HG03575 (cell line): ENCODE measurements around the gene VPS41.

ENCODE experiments used
- ATAC-seq: cut with Tn5 transposase; IDR thresholded peaks from one replicate; pipeline ENCODE4 v1.9.1; 2021; ENCODE audit not compliant: unreplicated experiment, insufficient number of reproducible peaks, low FRiP score; ENCODE audit errors: extremely low read depth

VPS41 gene

DNA sequence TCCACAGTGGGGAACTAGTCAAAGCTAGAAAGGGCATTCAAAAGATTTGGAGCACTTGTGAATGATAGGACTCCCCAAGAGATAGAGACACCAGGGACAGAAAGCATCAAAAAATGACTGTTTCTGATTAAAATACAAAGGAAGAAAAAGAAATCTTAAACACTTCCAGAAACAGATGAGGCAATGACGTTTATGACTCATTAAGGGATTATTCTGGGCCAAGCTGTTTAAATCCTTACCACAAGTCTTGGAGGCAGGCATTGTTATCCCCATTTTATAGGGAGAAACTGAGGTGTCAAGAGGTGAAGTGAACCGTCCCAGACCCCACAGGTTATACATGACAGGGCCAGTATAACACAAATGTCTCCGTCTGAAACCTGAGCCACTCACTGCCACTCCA is 209.5 kb downstream of the VPS41 start:
- ATAC-seq: no peak

DNA sequence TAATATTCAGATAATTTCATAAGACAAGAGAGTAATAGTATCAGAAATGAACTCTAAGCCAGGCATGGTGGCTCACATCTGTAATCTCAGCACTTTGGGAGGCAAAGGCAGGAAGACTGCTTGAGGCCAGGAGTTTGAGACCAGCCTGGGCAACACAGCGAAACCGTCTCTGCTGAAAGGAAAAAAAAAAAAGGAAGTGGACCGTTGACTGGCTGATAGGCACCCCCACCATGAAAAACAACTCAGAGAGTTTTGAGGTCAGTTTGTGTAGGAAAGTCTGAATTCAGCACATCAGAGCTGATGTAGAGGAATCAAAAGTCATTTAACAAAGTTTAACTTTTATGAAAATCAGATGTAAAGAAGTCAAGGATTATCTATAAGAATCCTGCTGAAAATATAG is 214.7 kb downstream of the VPS41 start:
- no peak for ATAC-seq

DNA sequence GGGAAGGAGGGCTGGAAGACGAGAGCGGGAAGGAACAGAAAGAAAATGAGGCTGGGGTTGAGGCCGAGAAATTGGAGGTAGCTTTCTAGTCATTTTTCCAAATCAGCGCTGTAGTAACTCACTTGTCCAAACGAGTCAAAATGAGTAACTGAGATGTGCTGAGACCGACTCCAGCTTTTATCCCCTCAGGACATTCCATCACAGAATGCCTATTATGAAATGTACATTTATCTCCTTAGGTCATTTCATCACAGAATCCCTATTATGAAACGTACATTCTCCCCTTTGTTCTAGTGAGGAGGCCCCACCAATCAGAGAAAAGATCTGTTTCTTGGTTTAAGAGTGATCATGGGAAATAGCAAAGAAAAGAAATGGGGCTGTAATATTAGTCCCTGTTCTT is 222.1 kb downstream of the VPS41 start:
- no peak for ATAC-seq

DNA sequence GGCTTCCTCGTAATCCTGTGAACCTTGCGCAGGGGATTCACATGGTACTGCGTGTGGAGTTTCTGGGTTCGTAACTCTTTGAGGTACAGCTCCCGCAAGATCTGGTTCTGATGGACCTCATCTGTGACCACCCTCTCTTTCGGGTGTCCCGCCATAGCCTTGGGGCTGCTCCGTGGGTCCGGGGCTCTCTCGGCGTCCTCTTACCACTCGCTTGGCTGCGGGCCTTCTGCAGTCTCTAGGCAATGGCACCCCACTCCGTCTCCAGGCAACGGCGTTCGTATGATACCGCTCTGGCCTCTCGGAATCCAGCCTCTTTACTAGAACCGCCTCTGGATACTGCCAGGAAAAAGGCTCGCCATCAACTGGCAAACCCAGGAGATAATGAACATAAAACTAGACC is 223.1 kb downstream of the VPS41 start:
- ATAC-seq: no peak

DNA sequence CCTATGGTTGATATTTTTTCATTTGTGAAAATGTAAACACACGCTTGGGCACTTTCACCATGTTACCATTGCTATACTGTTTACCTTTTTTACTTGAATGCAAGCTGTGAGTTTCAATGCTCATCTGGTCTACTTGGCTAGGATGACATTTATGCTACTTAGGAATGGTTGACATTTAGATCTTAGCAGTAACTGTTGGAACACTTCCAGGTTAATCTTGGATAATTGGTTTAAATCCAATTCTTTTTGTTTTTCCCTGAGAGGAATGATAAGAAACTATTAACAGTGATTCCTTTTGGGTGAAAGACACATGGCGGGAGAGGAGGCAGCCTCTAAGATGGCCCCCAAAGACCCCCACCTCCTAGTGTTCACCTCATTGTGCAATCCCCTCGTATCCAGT is 226.4 kb downstream of the VPS41 start:
- ATAC-seq: no peak

DNA sequence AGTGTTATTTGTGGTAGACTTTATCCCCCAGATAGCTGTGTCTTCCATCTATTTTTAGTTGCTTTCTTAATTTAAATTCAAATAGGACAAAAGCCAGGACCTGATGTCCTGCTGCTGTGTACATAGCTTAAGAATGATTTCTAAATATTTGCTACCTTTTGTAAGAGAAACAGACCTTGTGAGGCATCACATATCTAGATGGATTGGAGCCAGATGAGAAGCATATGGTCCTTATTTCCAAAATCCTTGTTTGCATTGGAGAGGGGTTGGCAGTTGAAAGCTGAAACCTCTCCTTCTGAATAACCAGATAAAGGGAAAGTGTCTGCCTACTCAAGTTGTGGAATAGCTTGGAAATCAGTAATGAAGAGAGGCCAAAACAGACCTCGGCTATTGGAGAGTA is 227.1 kb downstream of the VPS41 start:
- no peak for ATAC-seq

DNA sequence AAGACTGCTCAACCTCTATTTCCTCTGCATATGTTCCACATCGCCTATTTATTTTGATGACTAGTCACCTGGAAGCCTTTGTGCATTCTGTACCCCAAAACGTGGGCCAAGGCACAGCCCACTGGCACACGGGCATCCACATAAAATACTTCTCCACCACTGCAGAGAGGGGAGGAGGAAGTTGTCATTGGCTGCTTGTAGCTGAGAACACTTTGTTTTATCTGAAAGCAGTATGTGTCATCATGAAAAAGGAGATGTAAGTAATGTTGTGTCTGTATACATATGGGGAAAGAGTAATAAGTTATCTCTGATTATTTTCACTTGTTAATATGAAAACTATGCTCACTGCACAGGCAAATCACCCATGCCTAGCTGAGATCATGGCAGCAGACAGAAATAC is 229.6 kb downstream of the VPS41 start:
- no peak for ATAC-seq

DNA sequence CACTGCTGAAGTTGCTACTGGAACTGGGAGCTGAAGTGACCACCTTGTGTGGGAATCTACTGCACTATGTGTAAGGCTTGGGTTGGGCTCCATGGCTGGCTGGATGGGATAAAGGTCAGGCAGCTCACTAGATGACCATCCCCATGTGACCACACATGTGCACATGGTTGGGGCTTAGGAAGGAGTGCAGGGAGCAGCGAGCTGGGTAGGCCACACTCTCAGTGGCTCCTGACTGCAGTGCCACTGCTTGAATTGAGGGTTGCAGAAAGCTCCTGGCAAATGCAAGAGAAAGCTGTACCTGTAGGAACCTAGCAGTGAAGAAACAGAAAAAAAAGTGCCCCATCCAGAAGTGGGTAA is 230.3 kb downstream of the VPS41 start:
- no peak for ATAC-seq

DNA sequence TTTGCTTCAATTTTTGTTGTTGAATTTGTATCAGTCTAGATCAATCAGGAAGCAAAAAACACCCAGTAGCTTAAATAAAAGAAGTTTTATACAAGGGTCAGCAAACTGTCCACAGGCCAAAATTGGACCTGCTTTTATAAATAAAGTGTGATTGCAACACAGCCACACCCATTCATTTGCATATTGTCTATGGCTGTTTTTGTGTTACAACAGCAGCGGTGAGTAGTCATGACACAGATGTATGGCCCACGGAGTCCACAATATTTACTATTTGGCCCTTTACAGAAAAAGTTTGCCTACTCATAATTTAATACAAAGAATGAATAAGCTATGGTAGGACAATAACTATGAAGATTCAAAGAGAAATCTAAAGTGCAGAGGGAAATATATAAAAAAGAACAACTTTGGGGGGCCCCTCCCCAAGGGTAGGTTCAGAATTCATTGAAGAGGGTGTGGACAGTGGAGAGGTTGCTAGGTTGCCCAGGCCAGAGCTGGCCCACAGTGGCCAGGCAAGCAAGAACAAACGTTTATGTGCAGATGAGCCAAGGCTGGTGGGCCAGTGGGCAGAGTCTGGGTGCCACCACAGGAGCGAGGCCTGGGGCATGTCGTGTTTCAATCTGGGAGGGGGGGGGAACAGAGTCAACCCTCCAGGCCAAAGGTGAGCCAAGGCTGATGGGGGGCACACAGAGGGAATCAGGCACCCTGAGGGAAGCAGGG is 230.9 kb downstream of the VPS41 start:
- no peak for ATAC-seq

DNA sequence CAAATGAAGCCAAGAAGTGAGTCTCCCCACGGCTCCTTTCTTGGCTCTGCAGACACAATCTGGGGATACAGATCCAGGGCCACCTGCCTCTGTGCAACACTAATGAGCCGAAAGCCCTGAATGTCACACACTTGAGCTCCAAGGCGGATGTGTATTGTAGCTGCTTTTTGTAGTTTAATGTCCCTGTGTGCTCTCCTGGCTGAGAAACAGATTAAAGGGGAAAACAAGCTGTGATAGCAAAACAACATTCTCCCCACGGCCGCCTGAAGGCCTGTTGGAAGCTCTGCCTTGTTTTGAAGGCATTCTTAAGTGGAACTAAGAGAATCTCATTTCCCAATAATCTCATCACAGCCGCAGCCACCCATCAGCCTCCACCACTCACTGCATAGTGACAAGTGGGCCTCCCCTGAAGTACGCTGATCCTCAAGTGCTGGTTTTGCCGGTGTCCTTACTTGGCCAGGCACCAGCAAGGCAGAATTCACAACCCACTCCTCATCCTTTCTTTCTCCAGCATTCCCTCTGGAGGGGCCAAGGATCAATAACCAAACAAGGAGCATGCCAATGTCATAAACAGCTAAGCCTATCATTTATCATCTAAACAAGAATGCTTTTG is 233.4 kb downstream of the VPS41 start:
- ATAC-seq: no peak

DNA sequence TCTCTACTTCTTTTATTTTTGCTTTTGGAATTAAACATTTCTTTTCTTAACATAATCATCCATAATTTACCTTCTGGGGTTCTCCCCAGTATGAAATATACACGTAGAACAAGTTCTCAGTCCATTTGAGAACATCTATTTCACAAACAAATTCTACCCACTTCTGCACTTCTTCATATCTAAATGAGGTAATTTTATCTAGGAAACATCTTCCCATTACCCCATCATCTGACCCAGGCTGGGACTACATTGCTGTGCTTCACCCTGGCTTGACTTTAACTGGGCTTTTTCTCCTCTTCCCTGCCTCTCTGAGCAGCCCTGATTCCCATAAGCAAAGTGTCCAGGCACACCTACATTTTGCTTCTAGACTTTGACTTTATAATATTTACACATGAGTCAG is 234.5 kb downstream of the VPS41 start:
- no peak for ATAC-seq

DNA sequence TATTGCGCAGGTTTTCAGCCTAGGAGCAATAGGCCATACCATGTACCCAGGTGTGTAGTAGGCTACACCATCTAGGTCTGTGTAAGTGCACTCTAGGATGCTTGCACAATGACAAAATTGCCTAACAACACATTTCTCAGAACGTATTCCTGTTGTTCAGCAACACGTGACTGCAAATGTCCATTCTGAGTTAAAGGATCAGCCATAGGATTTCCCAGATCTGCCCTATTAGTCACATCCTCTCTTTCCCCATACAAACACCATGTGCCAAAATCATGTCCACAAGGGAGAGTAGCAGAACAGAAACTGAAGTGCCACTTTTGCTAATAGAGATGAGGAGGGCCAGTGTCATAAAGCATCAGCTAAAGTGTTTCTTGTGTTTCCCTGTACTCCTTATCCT is 235.2 kb downstream of the VPS41 start:
- ATAC-seq: no peak
